Right lobe of liver (tissue), 6 donors: ENCODE results near the gene PTPRN2. TPM values are rescaled to one million over a fixed set of nuclear protein-coding genes. Genes with fewer than 3 reads are reported as not detected.

Source experiments
- ATAC-seq, 4 donors: fragments of 200-7000 bp; cut with Tn5 transposase; one replicate each; pipeline ENCODE4 v1.9.1; 2020; ENCODE audit warnings: mild to moderate bottlenecking in 4 of 4, moderate library complexity in 4 of 4
- DNase-seq, 3 donors: peaks; one replicate each; pipeline ENCODE4 v3.0.0-alpha.2; 2020
- H3K27ac ChIP-seq, 3 donors: fragments of 200-600 bp; one replicate each; pipeline ENCODE4 v1.8.0; 2022
- H3K27me3 ChIP-seq, 2 donors: fragments of 200-600 bp; one replicate each; pipeline ENCODE4 v1.8.0; 2022
- H3K36me3 ChIP-seq, 4 donors: fragments of 200-600 bp; sonication (generic) in 1 of 4; one replicate each; pipeline versions ENCODE4 v1.5.1 to v1.8.0; 2017 to 2022; ENCODE audit warnings: control low read depth in 1 of 4
- H3K4me1 ChIP-seq, 4 donors: fragments of 200-600 bp; sonication (generic) in 1 of 4; one replicate each; pipeline versions ENCODE4 v1.5.1 to v1.8.0; 2017 to 2022; ENCODE audit warnings: control low read depth in 1 of 4
- H3K4me3 ChIP-seq, 3 donors: fragments of 200-600 bp; one replicate each; pipeline ENCODE4 v1.8.0; 2022
- H3K9me3 ChIP-seq, 4 donors: fragments of 200-600 bp; sonication (generic) in 1 of 4; one replicate each; pipeline versions ENCODE4 v1.5.1 to v1.8.0; 2017 to 2022; ENCODE audit warnings: control low read depth in 1 of 4
- CTCF ChIP-seq, 4 donors: fragments of 200-600 bp in 3 of 4; fragments of 450-650 bp in 1 of 4; IDR thresholded peaks; one replicate each; pipeline versions ENCODE4 v1.5.1 to v1.8.0; 2016 to 2022; ENCODE audit warnings: antibody characterized with exemption in 4 of 4, mild to moderate bottlenecking in 2 of 4
- POLR2A ChIP-seq: fragments of 450-650 bp; IDR thresholded peaks from one replicate; pipeline ENCODE4 v1.6.1; 2017; ENCODE audit warnings: antibody characterized with exemption, mild to moderate bottlenecking
- WGBS: methylation state at CpG from one replicate; pipeline ENCODE4 v1.1.6; 2018; ENCODE audit warnings: low coverage, low lambda C conversion rate; ENCODE audit not compliant: insufficient coverage; ENCODE audit errors: missing lambda C conversion rate; 5-methylcytosine and 5-hydroxymethylcytosine counted together
- intact Hi-C, 2 donors: fragments of 100-400 bp; cut with DNase I; formaldehyde crosslinking; loops; one replicate each; pipeline versions ENCODE4 v1.11.2 to v1.14.1; 2022
- total RNA-seq, 6 experiments: library from RNA; depleted of rRNA in 2 of 6; stranded (reverse); fragments of >200 nt in 2 of 6; fragmentation: NEBNext Ultra II Directional in 3 of 6; extraction: Animal tissue kit (Norgen Biotek cat#: 25700) in 3 of 6; gene quantifications; one replicate each; pipeline versions ENCODE4 v1.1.0 to v1.2.4, GENCODE V29; 2016 to 2023
- donor health status: DM: no; HTN: yes; CAD: no.
- donor health status: DM: no; HTN: no; CAD: no.
- donor health status: DM: no; HTN: no; CAD: no.
- donor health status: DM: no; HTN: yes; CAD: no.
- donor health status: DM: no; HTN: yes; CAD: no.

PTPRN2 gene
- total RNA-seq, 6 experiments from 2014 or later, result 0.15 to 0.87 (median 0.67) TPM

GRCh38 chr7:157682064-157682945 is 905.3 kb downstream of the PTPRN2 start:
- Histone ChIP-seq H3K27ac (no peak overlapping the region), H3K4me3 (no peak overlapping the region), H3K9me3 (no peaks in the 10 kb centered on the region), H3K4me1 (no peaks in the 10 kb centered on the region), H3K27me3 (peaks cover 7 to 21% of the 10 kb centered on the region in 2 donors), H3K36me3 (no peaks in the 10 kb centered on the region)
- intact Hi-C loops, result no loop called here
- ATAC-seq (no peak), DNase-seq (no peak)
- no peak for TF ChIP-seq CTCF (IDR thresholded peaks at IDR 0.05)
- no peak for TF ChIP-seq POLR2A
- 41% methylated on average over 19 of the region's 28 CpGs for WGBS

- ATAC-seq (no peak), DNase-seq (no peak)
- H3K9me3 ChIP-seq, result no peaks in the 10 kb centered on the region
- no peak overlapping the region for H3K27ac ChIP-seq
- peaks cover 0 to 15% of the 10 kb centered on the region in 2 donors for H3K27me3 ChIP-seq
- TF ChIP-seq POLR2A (no peak), CTCF (IDR thresholded peaks at IDR 0.05) (no peak)
- H3K4me3 ChIP-seq, result no peak overlapping the region
- H3K4me1 ChIP-seq, result no peaks in the 10 kb centered on the region
- H3K36me3 ChIP-seq, result no peaks in the 10 kb centered on the region
- 10% methylated on average over 2 of the region's 9 CpGs for WGBS
- intact Hi-C loops, result no loop called here
Observed at GRCh38 chr7:157679607-157680006, 908.0 kb downstream of the PTPRN2 start.

- Histone ChIP-seq H3K27ac (no peak overlapping the region), H3K36me3 (no peaks in the 10 kb centered on the region), H3K4me3 (no peak overlapping the region), H3K27me3 (peaks cover 0 to 15% of the 10 kb centered on the region in 2 donors), H3K4me1 (no peaks in the 10 kb centered on the region), H3K9me3 (no peaks in the 10 kb centered on the region)
- TF ChIP-seq POLR2A (no peak), CTCF (IDR thresholded peaks at IDR 0.05) (no peak)
- 1% methylated on average over 9 of the region's 9 CpGs for WGBS
- DNase-seq, result no peak
- peak in 1 of 4 donors; percentile 44 for ATAC-seq
- intact Hi-C loops, result no loop called here
Observed at GRCh38 chr7:157678501-157678900, 909.1 kb downstream of the PTPRN2 start.

GRCh38 chr7:157676456-157677255 is 911.0 kb downstream of the PTPRN2 start:
- WGBS, result 51% methylated on average over 8 of the region's 19 CpGs

More at GRCh38 chr7:157676456-157677255, 911.0 kb downstream of the PTPRN2 start:
- Histone ChIP-seq H3K36me3 (no peaks in the 10 kb centered on the region), H3K9me3 (no peaks in the 10 kb centered on the region), H3K4me1 (no peaks in the 10 kb centered on the region), H3K27me3 (no peaks in the 10 kb centered on the region), H3K4me3 (no peak overlapping the region), H3K27ac (no peak overlapping the region)
- no peak for TF ChIP-seq CTCF (IDR thresholded peaks at IDR 0.05)
- TF ChIP-seq POLR2A, result no peak
- ATAC-seq, result peak in 1 of 4 donors; percentile 27
- intact Hi-C loops, result no loop called here
- no peak for DNase-seq
